ENCODE results near the gene SIM2. TPM values are rescaled to one million over a fixed set of nuclear protein-coding genes. Genes with fewer than 3 reads are reported as not detected.
A peak's percentile ranks its signal among the peaks of the same experiment; 100 is the strongest.

Gene SIM2
- total and polyA plus RNA-seq, 2 donors (not counting 1 experiment from before 2014, with no cell fraction given): 0.22 TPM; not detected in 1

- no peaks in the 10 kb centered on the region for H3K4me1 ChIP-seq (ENCODE audit: control insufficient read depth, extremely low read depth, insufficient read depth, low read length)
- H3K36me3 ChIP-seq (ENCODE audit: control insufficient read depth, insufficient read depth, low read length): no peaks in the 10 kb centered on the region
- no peaks in the 10 kb centered on the region for H3K9me3 ChIP-seq (ENCODE audit: control insufficient read depth, insufficient read depth, low read depth, low read length)
- no peak overlapping the region for H3K27ac ChIP-seq (ENCODE audit: insufficient read depth, low read length)
- H3K4me2 ChIP-seq (ENCODE audit: extremely low read depth, insufficient read depth, low read length): no peak overlapping the region
- no peak overlapping the region for H2AFZ ChIP-seq (ENCODE audit: low read length)
- H3K27me3 ChIP-seq (ENCODE audit: control insufficient read depth, insufficient read depth, low read length): no peaks in the 10 kb centered on the region
- DNase-seq (ENCODE audit: low read depth in 2 of 2): no peak
- H3K4me3 ChIP-seq (replicated peaks in 1 of 4; ENCODE audit: control extremely low read depth in 1 of 4, insufficient read depth in 1 of 4, low read depth in 3 of 4, low read length in 4 of 4): no peak overlapping the region
- no peak overlapping the region for H3K9ac ChIP-seq (ENCODE audit: insufficient read depth, low read length)
- no peaks in the 10 kb centered on the region for H4K20me1 ChIP-seq (ENCODE audit: control insufficient read depth, extremely low read depth, insufficient read depth, low read length)
- H3K79me2 ChIP-seq (ENCODE audit: control insufficient read depth, insufficient read depth, low read length): no peaks in the 10 kb centered on the region
- TF ChIP-seq CTCF (conservative IDR thresholded peaks at IDR 0.05 in 1 of 2, IDR thresholded peaks at IDR 0.05 in 1 of 2; ENCODE audit: low read depth in 1 of 2, low read length in 2 of 2) (no peak), EZH2 (IDR thresholded peaks at IDR 0.05; ENCODE audit: low read length, missing control alignments) (no peak)
Measured at GRCh38 chr21:36791695-36792470, 93.0 kb downstream of the SIM2 start.

- no peaks in the 10 kb centered on the region for H3K9me3 ChIP-seq (ENCODE audit: control insufficient read depth, insufficient read depth, low read depth, low read length)
- H3K27ac ChIP-seq (ENCODE audit: insufficient read depth, low read length): no peak overlapping the region
- TF ChIP-seq EZH2 (IDR thresholded peaks at IDR 0.05; ENCODE audit: low read length, missing control alignments) (no peak), CTCF (conservative IDR thresholded peaks at IDR 0.05 in 1 of 2, IDR thresholded peaks at IDR 0.05 in 1 of 2; ENCODE audit: low read depth in 1 of 2, low read length in 2 of 2) (no peak)
- H2AFZ ChIP-seq (ENCODE audit: low read length): no peak overlapping the region
- H3K9ac ChIP-seq (ENCODE audit: insufficient read depth, low read length): no peak overlapping the region
- no peak overlapping the region for H3K4me3 ChIP-seq (replicated peaks in 1 of 4; ENCODE audit: control extremely low read depth in 1 of 4, insufficient read depth in 1 of 4, low read depth in 3 of 4, low read length in 4 of 4)
- no peaks in the 10 kb centered on the region for H3K36me3 ChIP-seq (ENCODE audit: control insufficient read depth, insufficient read depth, low read length)
- H3K4me2 ChIP-seq (ENCODE audit: extremely low read depth, insufficient read depth, low read length): no peak overlapping the region
- no peaks in the 10 kb centered on the region for H4K20me1 ChIP-seq (ENCODE audit: control insufficient read depth, extremely low read depth, insufficient read depth, low read length)
- peak in 1 of 2 donors; percentile 58 for DNase-seq (ENCODE audit: low read depth in 2 of 2)
- H3K4me1 ChIP-seq (ENCODE audit: control insufficient read depth, extremely low read depth, insufficient read depth, low read length): no peaks in the 10 kb centered on the region
- no peaks in the 10 kb centered on the region for H3K27me3 ChIP-seq (ENCODE audit: control insufficient read depth, insufficient read depth, low read length)
- no peaks in the 10 kb centered on the region for H3K79me2 ChIP-seq (ENCODE audit: control insufficient read depth, insufficient read depth, low read length)
Measured at GRCh38 chr21:36792505-36792967, 93.6 kb downstream of the SIM2 start.

GRCh38 chr21:36796070-36796469, 97.2 kb downstream of the SIM2 start:
- DNase-seq (ENCODE audit: low read depth in 2 of 2): no peak
- H3K4me1 ChIP-seq (ENCODE audit: control insufficient read depth, extremely low read depth, insufficient read depth, low read length): peaks cover 4% of the 10 kb centered on the region
- no peak overlapping the region for H3K4me2 ChIP-seq (ENCODE audit: extremely low read depth, insufficient read depth, low read length)
- no peaks in the 10 kb centered on the region for H3K27me3 ChIP-seq (ENCODE audit: control insufficient read depth, insufficient read depth, low read length)
- no peaks in the 10 kb centered on the region for H4K20me1 ChIP-seq (ENCODE audit: control insufficient read depth, extremely low read depth, insufficient read depth, low read length)
- H3K79me2 ChIP-seq (ENCODE audit: control insufficient read depth, insufficient read depth, low read length): no peaks in the 10 kb centered on the region
- H2AFZ ChIP-seq (ENCODE audit: low read length): no peak overlapping the region
- TF ChIP-seq EZH2 (IDR thresholded peaks at IDR 0.05; ENCODE audit: low read length, missing control alignments) (no peak), CTCF (conservative IDR thresholded peaks at IDR 0.05 in 1 of 2, IDR thresholded peaks at IDR 0.05 in 1 of 2; ENCODE audit: low read depth in 1 of 2, low read length in 2 of 2) (no peak)
- no peak overlapping the region for H3K27ac ChIP-seq (ENCODE audit: insufficient read depth, low read length)
- no peaks in the 10 kb centered on the region for H3K36me3 ChIP-seq (ENCODE audit: control insufficient read depth, insufficient read depth, low read length)
- no peak overlapping the region for H3K9ac ChIP-seq (ENCODE audit: insufficient read depth, low read length)
- H3K4me3 ChIP-seq (replicated peaks in 1 of 4; ENCODE audit: control extremely low read depth in 1 of 4, insufficient read depth in 1 of 4, low read depth in 3 of 4, low read length in 4 of 4): no peak overlapping the region
- no peaks in the 10 kb centered on the region for H3K9me3 ChIP-seq (ENCODE audit: control insufficient read depth, insufficient read depth, low read depth, low read length)
